GM21619 (cell line): ENCODE results near the gene SFTA2.

Experiments
- ATAC-seq: cut with Tn5 transposase; IDR thresholded peaks from one replicate; pipeline ENCODE4 v1.9.1; 2021; ENCODE audit not compliant: unreplicated experiment

SFTA2 gene

DNA sequence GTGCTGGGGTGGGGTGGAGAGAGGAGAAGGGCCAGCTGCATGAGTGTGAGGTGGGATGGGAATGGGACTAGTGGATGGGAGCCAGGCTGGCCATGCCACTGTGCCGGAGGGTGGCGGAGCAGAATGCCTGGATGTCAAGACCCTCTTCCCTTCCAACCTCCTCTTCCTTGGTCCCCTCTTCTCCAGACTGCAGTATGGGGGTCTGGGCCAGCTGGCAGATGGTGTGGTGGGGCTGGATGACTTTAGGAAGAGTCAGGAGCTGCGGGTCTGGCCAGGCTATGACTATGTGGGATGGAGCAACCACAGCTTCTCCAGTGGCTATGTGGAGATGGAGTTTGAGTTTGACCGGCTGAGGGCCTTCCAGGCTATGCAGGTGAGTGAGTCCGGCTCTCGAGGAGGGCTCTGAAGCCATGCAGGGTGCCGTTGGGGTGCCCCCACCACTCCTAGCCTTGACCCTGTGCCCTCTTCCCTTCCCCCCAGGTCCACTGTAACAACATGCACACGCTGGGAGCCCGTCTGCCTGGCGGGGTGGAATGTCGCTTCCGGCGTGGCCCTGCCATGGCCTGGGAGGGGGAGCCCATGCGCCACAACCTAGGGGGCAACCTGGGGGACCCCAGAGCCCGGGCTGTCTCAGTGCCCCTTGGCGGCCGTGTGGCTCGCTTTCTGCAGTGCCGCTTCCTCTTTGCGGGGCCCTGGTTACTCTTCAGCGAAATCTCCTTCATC, 40.0 kb downstream of the SFTA2 start:
- no peak for ATAC-seq

DNA sequence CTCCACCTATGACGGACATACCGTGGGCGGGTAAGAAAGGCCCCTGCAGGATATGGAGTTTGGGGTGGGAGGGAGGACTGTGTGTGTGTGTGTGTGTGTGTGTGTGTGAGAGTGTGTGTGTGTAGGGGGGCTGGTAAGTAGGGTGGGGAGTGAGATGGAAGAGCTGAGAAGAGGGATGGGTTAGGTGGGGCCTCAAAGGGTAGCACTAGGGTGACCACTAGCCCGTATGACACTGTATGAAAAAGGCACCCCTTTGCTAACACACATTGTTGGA, 40.6 kb downstream of the SFTA2 start:
- no peak for ATAC-seq

DNA sequence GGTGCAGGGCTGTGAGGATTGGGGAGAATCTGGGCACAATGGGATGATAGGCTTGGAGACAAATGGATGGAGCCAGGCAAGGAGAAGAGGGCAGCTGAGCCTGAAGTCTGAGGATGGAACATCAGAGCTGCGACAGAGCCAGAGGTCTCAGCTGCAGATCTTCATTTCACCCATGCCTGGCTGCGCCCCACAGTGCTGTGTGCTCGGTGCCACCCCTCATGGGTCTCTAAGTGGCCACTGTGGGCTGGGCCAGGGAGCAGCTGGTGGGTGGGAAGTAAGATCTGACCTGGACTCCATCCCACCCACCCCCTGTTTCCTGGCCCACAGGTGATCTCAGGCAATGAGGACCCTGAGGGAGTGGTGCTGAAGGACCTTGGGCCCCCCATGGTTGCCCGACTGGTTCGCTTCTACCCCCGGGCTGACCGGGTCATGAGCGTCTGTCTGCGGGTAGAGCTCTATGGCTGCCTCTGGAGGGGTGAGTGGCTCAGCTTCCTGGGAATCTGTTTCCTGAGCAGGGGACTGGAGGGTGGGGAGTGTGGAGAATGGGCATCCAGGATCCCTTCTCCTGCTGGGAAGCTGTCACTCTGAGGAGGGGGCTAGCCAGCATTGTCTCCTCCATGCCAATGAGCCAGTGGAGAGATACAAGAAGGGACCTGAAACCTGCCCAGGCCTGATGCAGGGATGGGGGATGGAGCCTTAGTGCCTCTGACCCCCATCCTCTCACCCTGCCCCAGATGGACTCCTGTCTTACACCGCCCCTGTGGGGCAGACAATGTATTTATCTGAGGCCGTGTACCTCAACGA, 41.1 kb downstream of the SFTA2 start:
- no peak for ATAC-seq

DNA sequence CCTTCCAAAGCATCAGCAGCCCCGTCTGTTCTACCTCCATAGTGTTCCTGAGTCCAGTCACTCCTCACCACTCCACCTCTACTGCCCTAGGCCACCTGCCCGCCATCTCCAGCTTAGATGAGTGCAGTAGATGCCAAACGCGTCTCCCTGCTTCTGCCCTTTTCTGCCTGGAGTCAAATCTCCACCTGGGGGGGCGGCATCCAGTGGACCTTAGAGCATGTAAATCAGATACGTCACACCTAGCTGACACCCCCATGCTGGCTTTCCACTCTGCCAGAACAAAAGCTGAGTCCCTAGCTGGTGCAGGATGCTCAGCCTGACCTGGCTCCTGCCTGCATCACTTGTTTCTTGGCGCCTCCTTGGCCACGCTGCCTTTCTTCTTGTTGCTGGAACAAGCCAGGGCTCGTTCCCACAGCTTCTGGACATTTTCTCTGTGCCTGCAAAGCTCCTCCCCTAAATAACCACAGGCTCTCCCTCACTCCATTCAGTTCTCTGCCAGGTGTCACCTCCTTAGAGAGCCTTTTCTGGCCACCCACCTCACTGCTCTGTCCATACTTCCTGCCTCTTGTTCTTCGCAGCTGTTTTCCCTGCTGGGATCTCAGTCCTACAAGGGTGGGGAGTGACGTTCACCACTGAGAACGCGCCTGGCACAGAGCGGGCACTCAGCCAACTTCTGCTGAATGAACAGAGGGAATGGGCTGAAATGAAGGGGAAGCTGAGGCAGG, 41.9 kb downstream of the SFTA2 start:
- no peak for ATAC-seq

DNA sequence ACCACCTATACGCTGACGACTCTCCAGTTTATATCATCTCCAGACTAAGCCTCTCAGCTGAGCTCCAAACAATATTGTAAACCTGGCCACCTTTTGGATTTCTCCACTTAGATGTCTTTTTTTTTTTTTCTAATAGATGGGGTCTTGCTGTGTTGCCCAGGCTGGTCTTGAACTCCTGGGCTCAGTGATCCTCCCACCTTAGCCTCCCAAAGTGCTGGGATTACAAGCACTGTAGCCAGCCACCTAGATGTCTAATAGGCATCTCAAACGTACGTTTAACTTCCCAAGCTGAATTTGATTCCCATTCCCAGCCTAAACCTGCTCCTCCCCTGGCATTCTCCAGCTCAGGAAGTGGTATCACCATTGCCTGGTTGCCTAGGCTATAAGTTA, 42.5 kb downstream of the SFTA2 start:
- ATAC-seq = no peak

DNA sequence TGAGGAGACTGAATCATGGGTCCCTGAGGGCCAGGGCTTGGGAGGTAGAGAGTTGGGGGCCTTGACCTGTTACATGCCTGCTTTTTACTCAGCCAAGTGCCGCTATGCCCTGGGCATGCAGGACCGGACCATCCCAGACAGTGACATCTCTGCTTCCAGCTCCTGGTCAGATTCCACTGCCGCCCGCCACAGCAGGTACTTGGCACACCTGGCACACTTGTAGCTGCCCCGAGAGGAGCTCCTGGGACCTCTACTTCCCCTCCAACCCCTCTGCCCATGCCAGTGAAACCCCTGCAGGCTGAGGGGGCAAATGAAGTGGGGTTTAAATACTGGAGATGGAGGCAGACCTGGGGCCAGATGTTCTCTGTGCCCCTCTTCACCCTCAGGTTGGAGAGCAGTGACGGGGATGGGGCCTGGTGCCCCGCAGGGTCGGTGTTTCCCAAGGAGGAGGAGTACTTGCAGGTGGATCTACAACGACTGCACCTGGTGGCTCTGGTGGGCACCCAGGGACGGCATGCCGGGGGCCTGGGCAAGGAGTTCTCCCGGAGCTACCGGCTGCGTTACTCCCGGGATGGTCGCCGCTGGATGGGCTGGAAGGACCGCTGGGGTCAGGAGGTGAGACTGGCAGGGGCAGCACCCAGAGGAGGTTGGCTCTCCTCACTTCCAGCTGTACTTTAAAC, 43.0 kb downstream of the SFTA2 start:
- ATAC-seq = no peak

DNA sequence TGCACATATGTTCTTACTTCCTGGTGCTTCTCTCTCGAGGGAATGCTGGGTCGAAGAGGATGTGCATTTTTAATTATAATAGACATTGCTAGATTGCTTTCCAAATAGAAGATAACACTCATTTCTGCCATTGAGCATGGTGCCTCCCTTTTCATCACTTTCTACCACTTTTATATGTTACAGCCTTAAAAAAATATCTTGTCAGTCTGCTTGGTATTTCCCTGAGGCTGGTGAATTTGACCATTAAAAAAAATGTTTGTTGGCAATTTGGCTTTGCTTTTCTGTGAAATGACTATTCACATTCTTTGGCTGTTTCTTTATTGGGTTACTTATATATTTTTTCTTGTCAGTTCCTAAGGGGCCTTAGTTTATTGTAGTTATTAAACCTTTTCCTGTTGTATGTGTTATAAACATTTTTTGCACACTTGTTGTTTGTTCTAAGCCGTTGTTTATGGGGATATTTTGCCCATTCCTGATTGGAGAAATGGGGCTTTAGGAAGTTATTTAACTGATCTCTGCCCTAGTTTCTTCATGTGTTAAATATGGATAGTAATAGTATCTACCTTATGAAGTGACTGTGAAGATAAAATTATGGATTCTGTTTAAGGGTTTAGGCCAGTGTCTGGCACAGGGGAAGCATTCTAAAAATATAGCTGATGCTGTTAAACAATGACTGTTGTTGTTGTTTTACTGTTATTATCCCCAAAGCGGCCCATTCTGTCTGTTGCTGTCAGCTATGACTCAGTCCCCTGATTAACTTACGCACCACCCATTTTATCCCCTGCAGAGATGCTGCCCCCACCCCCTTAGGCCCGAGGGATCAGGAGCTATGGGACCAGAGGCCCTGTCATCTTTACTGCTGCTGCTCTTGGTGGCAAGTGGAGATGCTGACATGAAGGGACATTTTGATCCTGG, 43.8 kb downstream of the SFTA2 start:
- ATAC-seq = no peak

DNA sequence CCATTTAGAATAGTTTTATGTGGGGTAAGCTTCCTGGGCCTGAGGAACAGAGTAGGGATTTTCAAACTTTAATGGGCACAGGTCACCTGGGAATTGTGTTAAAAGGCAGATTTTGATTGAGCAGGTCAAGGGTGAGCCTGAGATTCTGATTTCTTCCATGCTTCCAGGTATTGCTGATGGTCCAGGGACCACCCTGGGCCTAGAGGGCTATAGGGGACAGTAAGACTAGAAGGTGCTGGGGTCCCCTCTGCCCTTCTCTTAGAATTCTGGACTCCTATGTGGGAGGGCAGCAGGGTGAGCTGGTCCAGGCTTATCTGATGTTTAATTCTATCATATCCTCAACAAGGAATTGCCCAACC, 45.1 kb downstream of the SFTA2 start:
- no peak for ATAC-seq

DNA sequence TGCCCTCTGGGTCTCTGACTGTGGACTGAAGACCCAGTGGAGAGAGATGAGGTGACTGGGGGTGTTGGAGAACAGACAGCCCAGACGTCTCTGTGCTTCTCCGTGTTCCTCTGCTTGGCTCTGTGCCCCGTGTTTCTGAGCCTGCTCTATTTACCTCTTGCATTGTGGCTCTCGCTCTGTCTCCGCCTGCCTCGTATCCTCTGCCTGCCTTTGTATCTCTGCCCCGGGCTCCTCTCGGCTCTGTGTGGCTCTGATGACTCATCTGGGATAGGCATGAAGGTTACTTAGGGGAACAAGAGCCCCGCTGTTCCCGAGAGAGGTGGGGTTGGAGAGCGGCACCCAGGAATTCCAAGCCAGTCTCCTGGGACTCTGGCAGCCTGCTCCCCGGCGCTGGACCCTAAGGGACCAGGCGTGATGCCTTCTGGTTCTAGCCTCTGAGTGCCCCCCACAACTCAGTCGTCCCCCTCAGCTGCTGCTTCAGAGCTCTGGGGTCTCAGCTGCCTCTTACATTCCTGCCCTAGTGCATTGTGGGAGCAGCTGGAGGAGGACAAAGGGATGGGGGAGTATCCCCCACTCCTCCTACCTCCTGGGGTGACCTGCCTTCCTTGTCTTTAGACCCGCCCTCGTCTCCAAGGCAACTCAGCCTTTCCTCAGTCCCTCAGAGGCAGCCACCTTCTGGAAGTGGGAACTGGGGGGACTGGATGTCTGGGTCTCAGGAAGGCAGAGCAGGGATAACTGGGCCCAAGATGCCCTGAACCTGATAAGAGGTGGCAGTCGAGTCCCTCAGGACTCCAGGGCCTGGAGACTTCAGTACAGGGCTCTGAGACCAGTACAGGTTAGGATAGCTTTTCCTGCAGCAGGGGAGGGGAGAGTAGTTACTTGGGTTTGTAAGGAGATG, 45.7 kb downstream of the SFTA2 start:
- no peak for ATAC-seq

DNA sequence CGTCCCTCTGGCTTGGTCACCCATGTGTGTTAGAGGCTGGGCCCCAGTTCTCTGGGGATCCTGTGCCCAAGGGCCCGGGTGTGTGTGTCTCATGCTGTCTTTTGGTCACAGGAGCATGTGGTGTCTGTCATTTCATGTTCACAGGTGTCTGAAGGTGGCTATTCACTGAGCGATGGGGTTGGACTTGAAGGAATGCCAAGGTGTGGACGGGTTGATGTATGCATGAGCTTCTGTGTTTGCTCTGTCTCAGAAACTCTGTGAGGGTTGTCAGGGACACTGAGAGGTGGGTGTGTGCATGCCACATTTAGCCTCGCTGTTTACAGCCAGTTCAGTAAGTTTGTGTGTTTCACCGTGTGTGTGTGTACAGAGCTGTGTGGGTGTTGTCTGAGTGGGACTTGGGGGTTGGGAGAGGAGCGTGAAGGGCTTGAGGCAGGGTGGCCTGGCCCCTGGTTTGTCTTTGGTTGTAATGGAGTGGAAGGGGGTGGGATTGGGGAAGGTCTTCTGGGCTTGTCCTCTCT, 46.4 kb downstream of the SFTA2 start:
- ATAC-seq = no peak

DNA sequence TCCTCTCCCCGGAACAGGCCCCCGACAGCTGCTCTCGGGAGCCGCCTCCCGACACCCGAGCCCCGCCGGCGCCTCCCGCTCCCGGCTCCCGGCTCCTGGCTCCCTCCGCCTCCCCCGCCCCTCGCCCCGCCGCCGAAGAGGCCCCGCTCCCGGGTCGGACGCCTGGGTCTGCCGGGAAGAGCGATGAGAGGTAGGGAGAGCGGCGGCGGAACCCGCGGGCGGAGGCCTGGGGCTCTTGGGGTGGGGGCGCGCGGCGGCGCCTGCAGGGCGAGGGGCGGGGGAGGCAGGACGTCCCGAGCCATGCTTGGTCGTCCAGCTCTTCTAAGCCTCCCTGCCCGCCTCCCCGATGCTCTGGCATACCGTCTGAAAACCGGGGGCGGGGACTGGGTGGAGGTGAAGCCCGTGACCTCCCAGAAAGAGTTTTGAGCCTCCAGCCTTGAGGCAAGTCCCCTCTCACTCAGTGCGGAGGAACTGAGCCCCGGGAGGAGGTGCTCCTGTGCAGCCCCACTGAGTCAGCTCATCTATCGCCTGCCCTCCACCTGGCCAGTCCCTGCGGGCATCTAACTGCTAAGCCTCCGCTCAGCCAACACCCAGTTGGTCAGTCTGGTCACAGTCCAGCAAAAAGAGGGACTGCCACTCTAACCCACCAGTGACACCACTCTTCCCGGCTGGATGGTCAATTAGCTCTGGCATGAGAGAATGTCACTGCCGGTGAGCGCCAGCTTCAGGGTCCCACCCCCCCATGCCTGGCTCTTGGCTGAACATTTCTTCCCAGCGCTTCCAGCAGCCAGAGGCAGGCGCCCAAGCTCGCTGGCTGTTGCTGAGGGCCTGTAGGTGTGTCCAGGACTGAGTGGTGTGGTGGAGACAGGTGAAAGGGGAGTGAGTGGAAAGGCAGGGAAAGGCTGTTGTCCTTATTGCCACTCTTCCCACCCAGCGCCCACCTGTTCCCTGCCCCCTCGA, 47.2 kb downstream of the SFTA2 start:
- ATAC-seq = no peak

DNA sequence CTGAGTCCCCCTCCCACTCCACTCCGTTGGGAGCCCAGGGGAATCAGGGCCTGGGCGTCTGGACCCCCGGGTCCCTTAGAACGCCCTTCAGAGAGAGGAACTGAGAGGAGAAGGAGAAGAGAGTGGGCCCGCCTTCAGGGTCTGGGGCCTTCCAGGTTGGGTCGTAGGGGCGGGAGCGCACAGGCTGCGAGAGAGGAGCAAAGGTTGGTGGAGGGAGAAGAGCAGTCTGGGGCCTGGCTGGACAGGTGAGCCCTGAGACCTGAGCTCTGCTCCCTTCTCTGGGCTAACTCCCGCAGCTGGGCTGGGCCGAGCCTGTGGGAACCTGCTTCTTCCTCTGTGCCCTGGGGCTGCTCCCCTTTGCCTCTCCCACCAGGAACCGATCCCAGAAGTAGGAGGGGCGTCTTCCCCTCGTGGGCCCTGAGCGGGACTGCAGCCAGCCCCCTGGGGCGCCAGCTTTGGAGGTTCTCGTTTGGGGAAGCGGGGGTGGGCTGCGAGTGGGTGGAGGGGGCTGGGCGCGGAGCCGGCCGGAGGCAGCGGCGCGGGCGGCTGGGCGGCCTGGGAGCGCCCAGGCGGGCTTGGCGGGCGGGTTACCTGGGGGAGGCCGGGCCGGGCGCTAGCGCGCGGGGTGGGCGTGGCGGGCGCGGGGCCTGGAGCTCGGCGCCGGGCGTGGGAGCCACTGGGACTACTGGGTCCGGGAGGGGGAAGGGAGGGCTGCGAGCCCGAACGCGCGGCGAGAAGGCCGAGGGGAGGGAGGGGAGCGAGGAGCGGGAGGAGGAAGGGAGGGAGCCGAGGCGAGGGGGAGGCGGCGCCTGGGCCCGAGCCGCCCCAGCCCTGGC, 48.1 kb downstream of the SFTA2 start, which contains the start of gene DDR1:
Gene DDR1 (plus strand): TSS at position 835 of the 836 bp plus-strand sequence. CDS start 4,211 bp downstream, outside the sequence.
- ATAC-seq = no peak

DNA sequence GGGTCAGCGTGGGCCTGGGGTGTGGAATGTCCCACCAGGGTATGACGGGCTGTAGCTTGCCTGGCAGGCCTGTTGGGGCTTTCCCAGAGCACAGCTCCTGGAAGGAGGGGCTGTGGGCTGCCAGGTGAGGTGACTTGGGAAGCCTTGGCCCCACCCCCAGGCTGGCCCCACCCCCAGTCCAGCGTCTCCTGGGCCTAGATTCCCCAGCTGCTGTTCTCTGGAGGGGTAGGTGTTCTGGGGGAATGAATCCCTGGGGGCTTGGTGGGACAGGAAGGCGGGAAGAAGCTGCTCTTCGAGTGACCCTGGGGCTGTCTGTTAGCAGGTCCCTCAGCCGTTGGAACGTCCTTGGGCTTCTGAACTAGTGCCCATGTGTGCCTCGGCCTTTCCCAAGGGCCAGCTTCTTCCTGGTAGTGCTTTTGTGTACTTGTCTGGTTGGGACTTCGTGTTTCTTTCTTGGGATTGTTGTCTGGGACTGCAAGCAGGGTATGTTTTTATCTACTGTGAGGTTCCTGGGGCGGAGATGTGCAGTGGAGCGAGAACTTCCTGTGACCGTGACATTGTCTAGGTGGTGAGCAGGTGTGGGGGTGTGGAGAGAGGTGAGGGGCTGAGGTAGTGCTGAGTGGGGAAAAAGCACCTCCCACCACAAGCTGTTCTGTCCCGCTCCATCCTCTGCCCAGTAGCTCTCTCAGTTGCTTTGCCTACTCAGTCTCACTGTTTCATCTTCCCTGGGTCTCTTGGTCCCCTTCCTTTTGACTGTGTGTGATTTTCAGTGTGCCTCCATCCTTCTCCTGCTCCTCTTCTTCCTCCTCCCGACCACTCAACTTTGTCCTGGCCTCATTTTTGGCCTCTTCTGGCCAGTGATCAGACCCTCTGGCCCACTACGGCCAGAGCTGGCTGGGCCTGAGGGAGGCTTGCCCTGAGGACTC, 48.9 kb downstream of the SFTA2 start:
- no peak for ATAC-seq

DNA sequence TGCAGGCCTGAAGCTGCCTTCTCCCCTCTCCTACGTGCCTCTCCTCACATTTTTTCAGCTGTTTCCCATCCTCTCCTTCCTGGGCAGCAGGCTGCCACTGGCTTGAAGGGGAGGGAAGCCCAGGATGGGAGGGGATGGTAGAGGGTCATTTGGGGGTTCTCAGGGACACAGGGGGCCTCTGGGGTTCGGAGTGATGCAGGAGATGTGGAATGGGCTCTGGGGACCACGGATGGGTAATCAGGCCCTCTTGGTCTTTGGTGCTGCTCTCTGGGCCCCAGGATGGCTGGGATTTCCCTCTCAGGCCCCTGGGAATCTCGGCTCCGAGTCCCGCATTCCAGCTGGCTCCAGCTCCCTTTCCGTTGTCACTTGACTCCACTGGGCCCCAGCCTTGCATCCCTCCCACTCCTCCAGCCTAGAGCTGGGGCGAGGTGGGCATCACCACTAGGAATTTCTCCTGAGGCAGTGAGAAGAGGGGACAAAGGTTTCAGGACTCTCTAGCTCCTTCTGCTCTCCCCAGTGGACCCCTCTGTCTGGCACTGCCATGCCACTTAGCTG, 49.7 kb downstream of the SFTA2 start:
- ATAC-seq = no peak

DNA sequence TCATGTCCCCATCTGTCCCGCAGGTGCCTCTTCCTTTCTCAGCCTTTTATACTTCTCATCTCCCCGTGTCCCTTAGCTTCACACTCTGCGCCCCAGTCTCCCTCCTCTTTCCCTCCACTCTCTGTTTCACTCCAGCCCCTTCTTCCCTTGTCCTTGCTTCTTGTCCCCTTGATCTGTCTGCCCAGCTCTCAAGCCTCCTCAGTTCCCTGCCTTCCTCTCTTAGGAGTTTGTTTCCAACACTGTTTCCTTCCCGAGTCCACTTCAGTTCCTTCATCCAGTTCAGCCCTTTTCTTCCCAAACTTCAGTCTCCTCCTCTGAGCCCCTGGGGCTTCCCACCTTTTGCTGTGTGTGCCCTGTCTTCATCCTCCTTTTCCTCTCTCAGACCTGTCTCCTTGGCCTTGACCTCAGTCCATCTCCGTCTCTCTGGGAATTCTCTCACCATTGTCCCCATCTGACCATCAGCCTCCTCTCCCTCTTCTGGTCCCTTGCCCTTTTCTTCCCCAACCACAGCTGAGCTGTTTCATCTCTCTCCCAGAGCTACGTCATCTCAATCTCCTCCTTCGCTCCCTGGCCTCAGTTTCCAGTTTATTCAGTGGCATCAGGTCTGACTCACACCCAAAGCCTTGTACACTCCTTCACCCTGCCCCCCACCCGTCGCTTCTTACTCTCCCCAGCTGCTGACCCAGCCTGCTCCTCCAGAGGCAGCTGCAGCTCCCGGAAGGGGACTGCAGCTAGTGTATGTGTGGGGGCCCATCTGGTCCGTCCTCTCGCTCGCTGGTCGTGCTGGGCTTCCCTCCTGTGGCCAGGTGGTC, 50.4 kb downstream of the SFTA2 start:
- no peak for ATAC-seq
